Vagina (tissue), 2 donors: ENCODE measurements around the gene CEP152. TPM values are rescaled to one million over a fixed set of nuclear protein-coding genes. Genes with fewer than 3 reads are reported as not detected.

Experiments used
- DNase-seq, 2 donors: peaks; one replicate each; pipeline ENCODE4 v3.0.0-alpha.2; 2017; ENCODE audit errors: extremely low spot score in 2 of 2
- H3K27ac ChIP-seq: fragments of 200-600 bp; sonication (generic); one replicate; pipeline ENCODE4 v1.5.1; 2019
- H3K27me3 ChIP-seq: fragments of 200-600 bp; sonication (generic); one replicate; pipeline ENCODE4 v1.5.1; 2019
- H3K36me3 ChIP-seq, 2 donors: fragments of 200-600 bp; sonication (generic); one replicate each; pipeline ENCODE4 v1.5.1; 2017 to 2019
- H3K4me1 ChIP-seq: fragments of 200-600 bp; sonication (generic); one replicate; pipeline ENCODE4 v1.5.1; 2019
- H3K4me3 ChIP-seq, 2 donors: fragments of 200-600 bp; sonication (generic); 1 replicate in 1 of 2; 2 replicates in 1 of 2; pipeline ENCODE4 v1.5.1; 2016 to 2019
- H3K9me3 ChIP-seq: fragments of 200-600 bp; sonication (generic); one replicate; pipeline ENCODE4 v1.5.1; 2019
- CTCF ChIP-seq, 3 experiments: fragments of 450-650 bp in 2 of 3; fragments of 200-600 bp in 1 of 3; sonication (generic) in 1 of 3; IDR thresholded peaks; one replicate each; pipeline ENCODE4 v1.5.1; 2017 to 2019; ENCODE audit warnings: antibody characterized with exemption in 3 of 3, mild to moderate bottlenecking in 2 of 3, moderate library complexity in 2 of 3
- POLR2A ChIP-seq, 2 donors: fragments of 450-650 bp; IDR thresholded peaks; one replicate each; pipeline ENCODE4 v1.6.1; 2017; ENCODE audit warnings: antibody characterized with exemption in 2 of 2, mild to moderate bottlenecking in 2 of 2, moderate library complexity in 2 of 2
- POLR2AphosphoS5 ChIP-seq, 2 donors: sonication (generic); formaldehyde crosslinking; IDR thresholded peaks; one replicate each; pipeline ENCODE4 v1.9.0; 2017; ENCODE audit warnings: antibody characterized with exemption in 2 of 2, mild to moderate bottlenecking in 2 of 2, low read depth in 1 of 2; ENCODE audit not compliant: insufficient read depth in 1 of 2
- intact Hi-C: fragments of 100-400 bp; cut with DNase I; formaldehyde crosslinking; loops from one replicate; pipeline ENCODE4 v1.15.1; 2023
- total RNA-seq: library from RNA; depleted of rRNA; stranded (reverse); fragments of >200 nt; gene quantifications from one replicate; pipeline ENCODE4 v1.2.3, GENCODE V29; 2016

The CEP152 gene
- total RNA-seq, 1 donor from 2014 or later: 4.4 TPM

GRCh38 chr15:48722764-48723661, 87.9 kb downstream of the CEP152 start:
- Histone ChIP-seq H3K4me1 (no peaks in the 10 kb centered on the region), H3K36me3 (no peaks in the 10 kb centered on the region), H3K4me3 (no peak overlapping the region), H3K27me3 (no peaks in the 10 kb centered on the region), H3K27ac (no peak overlapping the region), H3K9me3 (no peaks in the 10 kb centered on the region)
- TF ChIP-seq CTCF (IDR thresholded peaks at IDR 0.05) (no peak), POLR2A (IDR thresholded peaks at IDR 0.05) (no peak), POLR2AphosphoS5 (IDR thresholded peaks at IDR 0.05; ENCODE audit: insufficient read depth in 1 of 2, low read depth in 1 of 2) (no peak)
- no peak for DNase-seq
- intact Hi-C loops: no loop called here

GRCh38 chr15:48721061-48721810, 89.6 kb downstream of the CEP152 start:
- H3K9me3 ChIP-seq: peaks cover 3% of the 10 kb centered on the region
- no peak overlapping the region for H3K4me3 ChIP-seq
- H3K36me3 ChIP-seq: no peaks in the 10 kb centered on the region
- H3K27ac ChIP-seq: no peak overlapping the region
- no peak for DNase-seq
- intact Hi-C loops: no loop called here
- no peak for TF ChIP-seq POLR2A (IDR thresholded peaks at IDR 0.05)
- no peak for TF ChIP-seq CTCF (IDR thresholded peaks at IDR 0.05)
- TF ChIP-seq POLR2AphosphoS5 (IDR thresholded peaks at IDR 0.05; ENCODE audit: insufficient read depth in 1 of 2, low read depth in 1 of 2): no peak
- H3K4me1 ChIP-seq: no peaks in the 10 kb centered on the region
- H3K27me3 ChIP-seq: no peaks in the 10 kb centered on the region

- peaks cover 9% of the 10 kb centered on the region for H3K9me3 ChIP-seq
- intact Hi-C loops: no loop called here
- no peaks in the 10 kb centered on the region for H3K36me3 ChIP-seq
- no peak for DNase-seq
- no peaks in the 10 kb centered on the region for H3K4me1 ChIP-seq
- TF ChIP-seq POLR2AphosphoS5 (IDR thresholded peaks at IDR 0.05; ENCODE audit: insufficient read depth in 1 of 2, low read depth in 1 of 2) (no peak), POLR2A (IDR thresholded peaks at IDR 0.05) (no peak), CTCF (IDR thresholded peaks at IDR 0.05) (no peak)
- no peaks in the 10 kb centered on the region for H3K27me3 ChIP-seq
- H3K4me3 ChIP-seq: no peak overlapping the region
- H3K27ac ChIP-seq: no peak overlapping the region
Measured at GRCh38 chr15:48720646-48721045, 90.2 kb downstream of the CEP152 start.

GRCh38 chr15:48719668-48720067, 91.2 kb downstream of the CEP152 start:
- TF ChIP-seq CTCF (IDR thresholded peaks at IDR 0.05) (no peak), POLR2A (IDR thresholded peaks at IDR 0.05) (no peak), POLR2AphosphoS5 (IDR thresholded peaks at IDR 0.05; ENCODE audit: insufficient read depth in 1 of 2, low read depth in 1 of 2) (no peak)
- H3K36me3 ChIP-seq: no peaks in the 10 kb centered on the region

More at GRCh38 chr15:48719668-48720067, 91.2 kb downstream of the CEP152 start:
- no peak overlapping the region for H3K4me3 ChIP-seq
- no peaks in the 10 kb centered on the region for H3K27me3 ChIP-seq
- no peak for DNase-seq
- peaks cover 10% of the 10 kb centered on the region for H3K9me3 ChIP-seq
- H3K4me1 ChIP-seq: no peaks in the 10 kb centered on the region
- H3K27ac ChIP-seq: no peak overlapping the region
- intact Hi-C loops: no loop called here
